MCF 10A (cell line): Measurements from ENCODE around the gene SASH1. TPM values are rescaled to one million over a fixed set of nuclear protein-coding genes. Genes with fewer than 3 reads are reported as not detected.

Experiments
- BruUV-seq: library from RNA; stranded (reverse); fragments of 400-500 nt; replicated peaks from 2 replicates; lab custom pipeline; 2021; lab: Mats Ljungman, UMichigan
- CTCF ChIA-PET: fragments of 300-600 bp; sonication (Branson Sonifier 250); formaldehyde crosslinking; extraction: SDS; loops from one replicate; lab custom pipeline; 2021; ENCODE audit warnings: antibody characterized with exemption, inconsistent platforms; lab: Yijun Ruan, JAX
- POLR2A ChIA-PET: fragments of 300-600, 350-650 bp; sonication (Branson Sonifier 250); formaldehyde crosslinking; extraction: SDS; loops from one replicate; lab custom pipeline; 2020; ENCODE audit warnings: antibody characterized with exemption, inconsistent platforms; lab: Yijun Ruan, JAX
- DNase-seq: peaks from one replicate; pipeline ENCODE4 v3.0.0-alpha.2; 2018; ENCODE audit not compliant: unreplicated experiment
- H3K27ac Mint-ChIP-seq: one replicate; pipeline ENCODE4 v1.8.0; 2022; ENCODE audit warnings: mild to moderate bottlenecking, low read depth, mixed read lengths; ENCODE audit not compliant: unreplicated experiment
- H3K27me3 Mint-ChIP-seq: one replicate; pipeline ENCODE4 v1.8.0; 2022; ENCODE audit warnings: mixed read lengths; ENCODE audit not compliant: insufficient read depth, unreplicated experiment
- H3K36me3 Mint-ChIP-seq: one replicate; pipeline ENCODE4 v1.8.0; 2022; ENCODE audit warnings: mild to moderate bottlenecking, moderate library complexity, mixed read lengths; ENCODE audit not compliant: insufficient read depth, unreplicated experiment
- H3K4me1 Mint-ChIP-seq: one replicate; pipeline ENCODE4 v1.8.0; 2022; ENCODE audit warnings: mixed read lengths; ENCODE audit not compliant: insufficient read depth, unreplicated experiment
- H3K4me3 Mint-ChIP-seq: one replicate; pipeline ENCODE4 v1.8.0; 2022; ENCODE audit warnings: mild to moderate bottlenecking, moderate library complexity, mixed read lengths; ENCODE audit not compliant: unreplicated experiment
- H3K9me3 Mint-ChIP-seq: one replicate; pipeline ENCODE4 v1.8.0; 2022; ENCODE audit warnings: mixed read lengths; ENCODE audit not compliant: unreplicated experiment
- CTCF ChIP-seq: fragments of 200-600 bp; IDR thresholded peaks from one replicate; pipeline ENCODE4 v1.8.0; 2022; ENCODE audit warnings: antibody characterized with exemption, mild to moderate bottlenecking; ENCODE audit not compliant: unreplicated experiment
- intact Hi-C: fragments of 100-400 bp; cut with micrococcal nuclease; formaldehyde crosslinking; loops from 2 replicates; pipeline ENCODE4 v1.14.1; 2022
- total RNA-seq: library from RNA; stranded (reverse); gene quantifications from 2 replicates; pipeline ENCODE4 v1.2.3, GENCODE V29; 2022

The SASH1 gene
- total RNA-seq, 1 experiment from 2014 or later, result 18.4 TPM

GRCh38 chr6:148547110-148547509 lies 204.5 kb downstream of the SASH1 start:
- Mint-ChIP-seq H3K4me1 (no peaks in the 10 kb centered on the region), H3K36me3 (peaks cover 60% of the 10 kb centered on the region), H3K9me3 (no peaks in the 10 kb centered on the region), H3K4me3 (no peak overlapping the region), H3K27me3 (no peaks in the 10 kb centered on the region), H3K27ac (no peak overlapping the region)
- intact Hi-C loops, result no loop called here
- no peak for TF ChIP-seq CTCF
- BruUV-seq, result no TSS peak
- no peak for DNase-seq
- ChIA-PET CTCF (interaction anchor here (0.6 kb wide), 1 partner anchor 13 kb away, joined by 4 read pairs; no protein-coding TSS in a partner anchor), POLR2A (no interaction called here)

DNA sequence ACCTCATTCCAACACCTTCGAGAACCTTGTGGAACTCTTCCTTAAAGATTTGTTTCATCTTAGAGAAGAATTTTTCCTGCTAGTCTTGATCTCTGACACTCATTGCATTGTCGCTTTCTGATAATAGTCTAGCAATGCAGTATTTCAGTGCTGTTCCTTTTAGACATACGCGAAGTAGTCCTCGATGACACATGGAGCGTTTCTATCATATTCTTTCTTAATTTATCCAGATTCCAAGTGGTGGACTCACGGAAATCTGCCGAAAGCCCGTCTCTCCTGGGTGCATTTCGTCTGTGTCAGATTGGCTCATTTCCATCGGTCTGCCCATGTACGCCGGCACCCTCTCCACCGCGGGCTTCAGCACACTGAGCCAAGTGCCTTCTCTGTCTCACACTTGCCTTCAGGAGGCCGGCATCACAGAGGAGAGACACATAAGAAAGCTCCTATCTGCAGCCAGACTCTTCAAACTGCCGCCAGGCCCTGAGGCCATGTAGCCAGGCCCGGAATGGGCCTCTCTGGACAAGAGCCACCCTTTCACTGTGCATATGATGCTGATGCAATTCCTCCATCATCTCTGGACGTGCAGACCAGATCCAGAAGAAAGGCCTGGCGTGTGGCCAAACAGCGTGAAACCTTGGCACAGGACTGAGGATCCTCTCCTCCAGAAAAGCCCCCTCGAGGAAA lies 205.6 kb downstream of the SASH1 start:
- no TSS peak for BruUV-seq
- no peak for TF ChIP-seq CTCF
- ChIA-PET POLR2A (no interaction called here), CTCF (interaction anchor here (0.5 to 0.7 kb wide), 2 partner anchors 10 to 96 kb away, joined by 3 to 6 read pairs; no protein-coding TSS in a partner anchor)
- no peak overlapping the region for H3K4me3 Mint-ChIP-seq
- intact Hi-C loops, result no loop called here
- DNase-seq, result no peak
- no peak overlapping the region for H3K27ac Mint-ChIP-seq
- no peaks in the 10 kb centered on the region for H3K4me1 Mint-ChIP-seq
- H3K27me3 Mint-ChIP-seq, result no peaks in the 10 kb centered on the region
- peaks cover 49% of the 10 kb centered on the region for H3K36me3 Mint-ChIP-seq
- H3K9me3 Mint-ChIP-seq, result peaks cover 1% of the 10 kb centered on the region

GRCh38 chr6:148548749-148549140 lies 206.1 kb downstream of the SASH1 start:
- Mint-ChIP-seq H3K4me3 (no peak overlapping the region), H3K27me3 (no peaks in the 10 kb centered on the region), H3K27ac (no peak overlapping the region), H3K9me3 (peaks cover 6% of the 10 kb centered on the region), H3K36me3 (peaks cover 46% of the 10 kb centered on the region), H3K4me1 (no peaks in the 10 kb centered on the region)
- POLR2A ChIA-PET, result no interaction called here
- CTCF ChIA-PET, result interaction anchor here (0.5 to 0.7 kb wide), 4 partner anchors 9 to 261 kb away, joined by 3 to 6 read pairs (median 5); no protein-coding TSS in a partner anchor
- DNase-seq, result no peak
- no TSS peak for BruUV-seq
- intact Hi-C loops, result no loop called here
- no peak for TF ChIP-seq CTCF

DNA sequence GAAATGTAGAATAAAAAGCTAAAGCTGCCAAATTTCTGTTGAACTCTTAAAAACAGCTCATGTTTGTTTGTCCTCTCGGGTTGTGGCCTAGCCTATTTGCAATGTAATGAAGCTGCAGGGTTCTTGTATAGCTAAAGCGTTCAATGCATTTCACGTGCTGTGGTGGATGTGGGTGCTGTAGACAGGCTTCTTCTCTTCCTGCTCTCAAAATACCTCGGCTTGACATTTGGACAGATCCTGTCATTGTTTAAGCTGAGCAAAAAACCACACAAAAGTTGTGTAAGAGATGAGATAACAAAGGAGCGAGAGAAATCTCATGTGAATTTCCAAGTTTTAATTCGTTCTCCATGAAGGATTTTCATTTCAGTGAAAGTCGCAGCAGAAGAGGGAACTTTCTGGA lies 207.9 kb downstream of the SASH1 start:
- Mint-ChIP-seq H3K4me1 (no peaks in the 10 kb centered on the region), H3K27me3 (no peaks in the 10 kb centered on the region), H3K4me3 (no peak overlapping the region), H3K36me3 (peaks cover 38% of the 10 kb centered on the region), H3K27ac (no peak overlapping the region), H3K9me3 (peaks cover 9% of the 10 kb centered on the region)
- no peak for DNase-seq
- POLR2A ChIA-PET, result no interaction called here
- intact Hi-C loops, result no loop called here
- TSS peak; percentile 18 for BruUV-seq
- no peak for TF ChIP-seq CTCF
- CTCF ChIA-PET, result interaction anchor here (1.5 kb wide), 1 partner anchor 10 kb away, joined by 5 read pairs; no protein-coding TSS in a partner anchor
